KBM-7 (cell line): ENCODE measurements around the gene STXBP5.
"Not testable (repeated sequence)": the region's sequence is repeated elsewhere in the genome, so short reads cannot be mapped to it uniquely, and the experiment has no call there.

Source experiments
- DNase-seq: peaks from one replicate; pipeline ENCODE4 v3.0.0-alpha.2; 2015
- in situ Hi-C: fragments of 300-500 bp; cut with MboI; formaldehyde crosslinking; loops from 2 replicates; pipeline ENCODE4 v1.14.3; 2020; ENCODE audit warnings: low sequenced_read_pairs, low pct_unique_long_range_greater_than_20kb, mixed read lengths

STXBP5 gene

DNA sequence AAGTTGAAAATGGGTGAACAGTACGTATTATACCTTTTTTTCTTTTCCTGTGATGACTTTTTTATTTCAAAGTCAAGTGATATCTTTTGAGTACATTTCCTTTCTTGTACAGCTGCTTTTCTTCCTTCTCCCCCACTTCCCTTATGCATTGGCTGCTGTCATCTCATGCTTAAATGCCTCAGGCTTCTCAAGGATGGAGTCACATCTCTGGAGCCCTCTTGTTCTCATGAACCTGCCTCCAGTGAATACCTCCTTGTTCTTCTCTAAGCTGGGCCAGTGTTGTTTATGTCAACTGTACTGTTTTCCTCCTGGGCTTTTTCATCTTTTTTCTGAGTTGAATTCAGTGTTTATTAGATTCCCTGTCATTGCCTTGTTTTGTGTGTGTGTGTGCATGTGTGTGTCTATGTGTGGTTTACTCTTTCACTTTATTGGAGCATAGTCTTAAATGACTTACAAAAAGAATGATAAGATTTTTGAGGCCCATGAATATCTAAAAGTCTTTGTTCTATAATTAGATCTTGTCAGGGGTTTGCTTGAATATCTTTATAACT lies 23.6 kb downstream of the STXBP5 start:
- DNase-seq = no peak
- in situ Hi-C loops = no loop called here

DNA sequence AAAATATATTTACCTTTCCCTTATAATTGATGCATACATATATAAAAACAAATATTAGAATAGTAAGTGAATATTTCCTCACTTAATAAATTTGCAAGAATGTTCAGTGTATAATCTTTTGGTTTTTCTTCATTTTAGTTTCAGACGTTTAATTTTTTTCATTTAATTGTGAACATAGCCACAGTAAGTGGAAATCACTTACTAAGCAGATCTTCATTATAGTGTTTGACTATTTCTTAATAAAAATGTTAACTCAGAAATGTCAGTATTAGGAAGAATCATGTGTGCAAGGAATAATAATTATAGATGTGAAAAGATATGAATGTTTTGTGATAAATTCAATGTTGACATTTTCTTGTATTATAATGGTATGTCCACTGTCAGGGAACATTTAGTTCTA lies 27.4 kb downstream of the STXBP5 start:
- no peak for DNase-seq
- in situ Hi-C loops = no loop called here

DNA sequence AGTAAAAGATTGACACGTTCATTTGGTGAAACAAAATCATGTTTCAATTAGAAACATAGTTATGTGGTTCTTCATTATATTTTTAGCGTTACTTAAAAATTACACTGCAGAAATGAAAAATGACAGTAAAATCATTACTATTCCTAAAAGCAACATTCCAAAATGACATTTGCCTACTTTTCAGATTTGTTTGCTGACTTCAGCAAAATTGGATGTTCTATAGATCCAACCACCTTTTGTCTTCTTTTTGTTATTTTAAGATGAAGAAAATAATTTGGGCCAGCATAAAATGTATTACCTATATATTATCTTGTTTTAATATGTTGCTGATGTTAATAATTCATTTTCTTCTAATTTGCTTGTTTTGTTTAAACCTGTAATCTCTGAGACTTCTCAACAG lies 30.5 kb downstream of the STXBP5 start:
- DNase-seq = no peak
- in situ Hi-C loops = no loop called here

DNA sequence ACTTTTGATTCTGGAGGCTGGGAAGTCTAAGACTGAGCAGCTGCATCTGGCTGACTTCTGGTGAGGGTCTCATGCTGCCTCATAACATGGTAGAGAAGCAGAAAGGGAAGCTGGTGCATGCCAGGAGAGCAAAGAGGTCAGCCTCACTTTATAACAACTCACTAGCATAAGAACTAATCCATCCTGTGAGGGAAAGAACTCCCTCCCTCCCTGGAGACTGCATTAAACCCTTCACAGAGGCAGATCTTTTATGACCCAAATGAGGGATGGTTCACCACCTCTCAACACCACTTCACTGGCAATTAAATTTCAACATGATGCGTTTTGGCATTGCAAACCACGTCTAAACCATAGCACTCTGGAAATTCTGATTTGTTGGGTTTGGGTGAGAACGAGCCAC lies 33.9 kb downstream of the STXBP5 start:
- no peak for DNase-seq
- in situ Hi-C loops = no loop called here

DNA sequence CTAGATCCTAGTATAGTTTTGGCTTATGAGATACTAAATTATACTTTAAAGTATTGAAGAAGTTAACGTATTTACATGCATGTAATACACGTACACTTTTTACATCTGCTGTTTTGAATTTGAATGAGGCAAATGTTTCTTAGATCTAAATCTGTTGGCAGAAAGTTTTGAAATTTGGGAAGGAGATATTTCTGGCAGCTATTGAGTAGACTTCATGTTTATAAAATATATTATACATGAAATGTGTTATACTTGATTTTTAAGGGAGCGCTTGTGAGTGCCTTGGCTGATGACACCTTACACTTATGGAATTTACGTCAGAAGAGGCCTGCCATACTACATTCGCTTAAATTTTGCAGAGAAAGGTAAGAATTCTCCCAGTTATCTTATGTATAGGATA lies 34.7 kb downstream of the STXBP5 start:
- DNase-seq = no peak
- in situ Hi-C loops = no loop called here

DNA sequence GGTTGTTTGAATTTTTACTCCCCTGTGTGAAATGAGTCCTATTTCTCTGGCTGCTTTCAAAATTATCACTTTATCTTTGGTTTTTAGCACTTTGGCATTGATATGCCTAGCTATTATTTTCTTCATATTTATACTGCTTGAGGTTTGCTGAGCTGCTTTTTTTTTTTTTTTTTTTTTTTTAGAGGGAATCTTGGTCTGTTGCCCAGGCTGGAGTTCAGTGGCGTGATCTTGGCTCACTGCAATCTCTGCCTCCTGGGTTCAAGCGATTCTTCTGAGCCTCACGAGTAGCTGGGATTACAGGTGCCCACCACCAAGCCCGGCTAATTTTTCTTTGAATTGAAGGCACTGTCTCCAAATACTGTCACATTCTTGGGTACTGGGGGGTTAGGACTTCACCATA lies 40.6 kb downstream of the STXBP5 start:
- no peak for DNase-seq
- in situ Hi-C loops = no loop called here

DNA sequence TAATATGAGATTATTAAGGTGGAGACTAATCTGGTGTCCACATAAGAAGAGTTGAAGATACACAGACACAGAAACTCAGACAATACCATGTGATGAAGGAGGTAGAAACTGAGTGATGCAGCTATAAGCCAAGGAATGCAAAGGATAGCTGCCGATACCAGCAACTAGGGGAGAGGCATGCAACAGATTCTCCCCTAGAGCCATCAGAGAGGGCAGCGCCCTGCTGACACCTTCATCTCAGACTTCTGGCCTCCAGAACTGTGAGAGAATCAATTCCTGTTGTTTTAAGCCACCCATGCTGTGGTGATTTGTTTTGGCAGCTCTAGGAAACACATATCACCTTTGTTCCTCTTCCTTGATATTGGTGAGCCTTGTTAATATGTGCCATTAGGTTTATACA lies 41.5 kb downstream of the STXBP5 start:
- in situ Hi-C loops = no loop called here
- no peak for DNase-seq

DNA sequence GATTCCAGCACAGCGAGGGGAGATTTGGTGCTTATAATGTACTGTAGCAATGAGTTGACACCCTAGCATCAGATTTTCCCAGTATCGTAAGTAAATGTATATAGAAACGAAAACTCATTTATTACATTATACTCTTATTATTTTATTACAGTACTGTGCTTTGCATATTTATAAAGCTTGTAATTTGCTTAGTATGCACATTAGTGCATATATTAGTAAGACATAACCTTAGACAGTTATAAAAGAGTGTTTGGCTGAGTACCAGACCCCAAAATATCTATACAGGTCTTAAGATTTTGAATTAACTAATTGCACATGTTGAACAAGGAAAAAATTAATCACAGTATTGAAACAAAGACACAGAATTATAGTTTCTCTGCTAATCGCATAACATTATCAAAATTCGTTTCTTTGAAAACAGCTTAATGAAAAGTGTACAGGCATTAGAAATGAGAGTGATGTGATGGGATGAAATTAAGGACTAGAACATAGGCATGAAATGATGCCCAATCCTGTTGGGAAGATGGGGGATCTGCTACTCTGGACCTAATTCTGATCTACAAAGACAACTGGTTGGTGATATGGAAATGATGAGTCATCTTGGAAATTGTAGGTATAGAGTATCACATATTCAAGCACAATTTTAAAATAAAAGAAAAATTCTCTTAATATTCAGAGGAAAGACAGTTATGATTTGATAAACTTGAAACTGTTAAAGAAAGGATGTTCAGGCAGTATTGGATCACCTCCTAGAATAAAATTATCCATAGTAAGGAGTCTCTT lies 42.8 kb downstream of the STXBP5 start:
- in situ Hi-C loops = no loop called here
- no peak for DNase-seq

DNA sequence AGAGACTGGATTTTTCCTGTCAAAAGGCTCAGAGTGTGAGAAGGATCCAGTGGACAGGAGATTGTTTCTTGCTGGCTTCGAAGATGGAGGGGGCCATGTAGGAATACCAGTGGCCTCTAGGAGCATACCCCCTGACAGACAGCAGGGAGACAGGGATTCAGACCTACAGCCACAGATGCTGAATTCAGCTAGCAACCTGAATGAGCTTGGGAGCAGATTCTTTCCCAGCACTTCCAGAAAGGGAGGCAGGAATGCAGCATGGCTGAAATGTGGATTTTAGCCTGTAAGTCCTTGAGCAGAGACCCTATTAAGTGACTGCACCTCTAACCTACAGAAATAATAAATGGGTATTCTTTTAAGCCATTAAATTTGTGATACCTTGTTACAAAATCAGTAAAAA lies 44.6 kb downstream of the STXBP5 start:
- DNase-seq = no peak
- in situ Hi-C loops = no loop called here

DNA sequence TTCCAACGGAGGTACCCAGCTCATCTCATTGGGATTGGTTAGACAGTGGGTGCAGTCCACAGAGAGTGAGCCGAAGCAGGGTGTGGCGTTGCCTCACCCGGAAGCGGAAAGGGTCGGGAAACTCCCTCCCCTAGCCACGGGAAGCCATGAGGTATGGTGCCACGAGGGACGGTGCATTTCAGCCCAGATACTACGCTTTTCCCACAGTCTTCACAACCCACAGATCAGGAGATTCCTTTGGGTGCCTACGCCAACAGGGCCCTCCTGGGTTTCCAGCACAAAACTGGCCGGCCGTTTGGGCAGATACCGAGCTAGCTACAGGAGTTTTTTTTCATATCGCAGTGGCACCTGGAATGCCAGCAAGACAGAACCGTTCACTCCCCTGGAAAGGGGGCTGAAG lies 46.9 kb downstream of the STXBP5 start:
- no peak for DNase-seq
- in situ Hi-C loops = no loop called here

DNA sequence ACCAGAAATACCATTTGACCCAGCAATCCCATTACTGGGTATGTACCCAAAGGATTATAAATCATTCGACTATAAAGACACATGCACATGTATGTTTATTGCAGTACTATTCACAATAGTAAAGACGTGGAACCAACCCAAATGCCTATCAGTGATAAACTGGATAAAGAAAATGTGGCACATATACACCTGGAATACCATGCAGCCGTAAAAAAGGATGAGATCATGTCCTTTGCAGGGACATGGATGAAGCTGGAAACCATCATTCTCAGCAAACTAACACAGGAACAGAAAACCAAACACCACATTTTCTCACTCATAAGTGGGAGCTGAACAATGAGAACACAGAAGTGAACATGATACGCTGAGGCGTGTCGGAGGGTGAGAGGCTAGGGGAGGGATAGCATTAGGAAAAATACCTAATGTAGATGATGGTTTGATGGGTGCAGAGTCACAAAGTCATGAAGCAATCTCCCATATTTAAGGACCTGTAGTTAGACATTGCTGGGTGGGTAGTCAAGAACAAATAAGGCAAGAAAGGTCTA lies 50.8 kb downstream of the STXBP5 start:
- in situ Hi-C loops = not testable (repeated sequence)

DNA sequence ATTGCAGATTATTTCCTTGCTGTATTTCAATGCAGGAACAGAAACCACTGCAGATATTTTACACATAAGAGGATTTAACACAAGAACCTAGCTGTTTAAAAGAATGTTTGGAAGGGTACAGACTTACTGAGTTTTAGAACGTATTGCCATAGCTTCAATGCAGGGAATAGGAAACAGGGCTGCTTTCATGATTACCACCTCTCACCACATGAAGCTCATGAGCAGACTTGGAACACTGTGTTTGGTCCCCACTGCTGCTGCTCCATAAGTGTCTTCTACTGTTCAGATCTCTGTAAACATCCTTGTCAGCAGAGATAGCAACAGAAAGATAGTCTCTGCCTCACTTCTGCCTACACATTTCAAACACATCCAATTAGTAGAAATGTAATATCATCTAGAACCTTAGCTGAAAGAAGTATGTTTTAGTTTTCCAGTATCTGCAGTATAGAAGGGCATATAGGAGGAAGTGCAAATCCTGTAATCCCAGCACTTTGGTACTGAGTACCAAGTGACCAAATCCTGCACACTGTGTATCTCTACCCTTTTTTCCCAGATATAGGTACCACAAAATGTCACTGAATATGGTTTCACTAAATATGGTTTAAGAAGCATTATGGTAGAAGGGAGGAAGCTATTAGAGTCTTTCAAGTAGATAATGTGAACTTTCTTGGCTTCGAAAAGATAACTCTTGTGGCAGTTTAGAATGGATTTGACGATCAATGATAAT lies 51.9 kb downstream of the STXBP5 start:
- no peak for DNase-seq
- in situ Hi-C loops = no loop called here

More for the DNA sequence above, 50.8 kb downstream of the STXBP5 start:
- DNase-seq = not testable (repeated sequence)

DNA sequence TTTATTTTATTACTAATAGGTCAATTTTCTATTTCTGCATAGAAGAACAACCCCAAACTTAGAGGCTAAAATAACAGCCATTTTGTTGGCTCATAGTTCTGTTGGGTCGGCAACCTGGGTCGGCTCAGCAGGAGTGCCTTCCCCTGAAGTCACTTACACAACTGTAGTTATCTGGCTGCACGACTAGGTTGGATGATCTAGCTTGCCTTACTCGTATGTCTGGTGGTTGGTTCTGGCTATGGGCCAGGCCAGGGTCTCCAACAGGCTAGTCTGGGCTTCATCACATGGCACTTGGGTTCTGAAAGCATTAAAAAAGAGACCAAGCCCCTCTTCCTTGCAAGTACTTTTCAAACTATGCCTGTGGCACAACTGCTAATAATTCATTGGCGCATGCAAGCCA lies 53.5 kb downstream of the STXBP5 start:
- in situ Hi-C loops = no loop called here
- no peak for DNase-seq

DNA sequence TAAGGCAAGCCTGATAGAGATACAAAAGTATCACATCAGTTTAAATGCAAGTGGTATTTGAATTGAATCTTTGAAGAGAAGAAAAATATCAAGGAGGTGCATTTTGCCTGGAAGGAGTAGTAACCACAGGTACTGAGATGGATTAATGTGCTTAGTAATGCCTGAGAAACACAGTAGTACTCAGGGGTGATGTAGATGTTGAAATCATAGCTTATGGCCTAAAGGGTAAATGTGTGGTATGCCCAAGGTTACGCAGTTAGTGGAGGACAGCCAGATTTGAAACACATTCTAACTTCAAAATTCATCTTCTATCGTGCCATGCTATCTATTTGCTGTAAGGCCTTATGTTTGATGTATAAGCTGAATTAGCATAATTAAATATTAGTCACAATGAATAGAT lies 55.9 kb downstream of the STXBP5 start:
- DNase-seq = no peak
- in situ Hi-C loops = no loop called here

DNA sequence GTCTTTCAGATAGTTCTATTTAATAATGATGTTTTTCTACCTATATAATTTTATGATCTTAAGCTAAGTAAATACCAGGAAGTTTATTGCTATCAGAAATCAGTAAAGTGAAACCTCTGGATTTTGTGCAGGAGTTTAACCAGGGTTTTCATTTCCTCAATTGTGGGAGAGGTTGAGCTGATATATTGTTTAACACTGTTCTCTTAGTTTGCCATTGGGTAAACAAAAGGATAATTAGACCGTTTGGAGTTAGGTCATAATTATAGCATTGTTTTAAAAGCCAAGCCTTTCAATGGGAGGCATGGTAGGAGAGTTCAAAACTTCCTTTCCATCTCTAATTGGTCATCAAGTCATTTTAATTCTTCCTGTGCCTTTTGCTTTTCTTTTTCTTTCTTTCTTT lies 58.7 kb downstream of the STXBP5 start:
- in situ Hi-C loops = no loop called here
- no peak for DNase-seq

DNA sequence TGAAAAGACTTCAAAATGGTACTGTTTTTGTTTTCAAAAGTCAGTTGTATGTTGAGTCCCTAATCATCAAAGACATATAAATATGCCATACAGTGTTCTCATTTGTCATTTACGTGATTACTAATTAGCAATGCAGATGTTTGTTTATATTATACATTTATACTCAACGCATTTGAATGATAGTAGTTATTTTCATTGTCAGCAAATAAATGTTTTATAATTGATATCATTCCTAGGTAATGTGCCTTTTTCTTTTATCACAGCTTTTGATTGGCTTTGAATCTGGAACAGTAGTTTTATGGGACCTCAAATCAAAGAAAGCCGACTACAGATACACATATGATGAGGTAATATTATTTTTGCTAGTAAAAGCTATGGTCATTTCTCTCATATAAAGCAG lies 62.6 kb downstream of the STXBP5 start:
- DNase-seq = no peak
- in situ Hi-C loops = no loop called here

DNA sequence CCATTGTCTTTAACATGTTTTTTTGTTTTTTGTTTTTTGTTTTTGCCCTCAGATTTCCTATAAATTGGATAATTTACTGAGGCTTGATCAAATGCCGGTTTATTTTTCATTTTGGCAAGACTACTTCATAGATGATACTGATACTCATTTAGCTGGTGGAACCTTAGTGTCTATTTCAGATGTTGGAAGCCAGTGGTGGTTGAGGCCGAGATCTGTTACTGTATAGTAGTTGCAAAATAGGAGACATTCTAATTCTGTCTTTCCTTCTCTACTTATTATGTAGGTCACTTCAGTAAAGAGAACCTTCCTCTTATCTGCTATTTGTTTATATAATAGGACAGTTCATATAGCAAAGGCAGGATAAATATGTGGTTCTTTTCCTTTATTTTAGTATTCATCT lies 63.4 kb downstream of the STXBP5 start:
- no peak for DNase-seq
- in situ Hi-C loops = no loop called here

DNA sequence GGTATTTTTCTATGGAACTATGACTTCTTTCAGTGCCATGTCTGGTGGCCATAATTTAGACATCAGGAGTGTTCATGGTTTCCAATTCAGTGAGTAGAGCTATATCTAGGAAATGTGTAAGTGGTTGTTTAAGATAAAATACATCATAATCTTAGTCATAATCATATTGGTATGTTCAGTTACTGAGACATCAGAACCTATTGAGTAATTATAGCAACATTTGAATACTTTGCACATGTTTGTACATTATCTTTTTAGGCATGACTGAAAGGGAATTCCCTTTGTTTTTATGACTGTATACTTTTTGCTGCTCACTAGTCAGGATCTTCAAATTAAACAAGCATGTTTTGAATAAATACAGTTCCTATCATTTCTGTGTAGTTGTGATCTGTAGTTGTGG lies 64.0 kb downstream of the STXBP5 start:
- in situ Hi-C loops = no loop called here
- DNase-seq = no peak

DNA sequence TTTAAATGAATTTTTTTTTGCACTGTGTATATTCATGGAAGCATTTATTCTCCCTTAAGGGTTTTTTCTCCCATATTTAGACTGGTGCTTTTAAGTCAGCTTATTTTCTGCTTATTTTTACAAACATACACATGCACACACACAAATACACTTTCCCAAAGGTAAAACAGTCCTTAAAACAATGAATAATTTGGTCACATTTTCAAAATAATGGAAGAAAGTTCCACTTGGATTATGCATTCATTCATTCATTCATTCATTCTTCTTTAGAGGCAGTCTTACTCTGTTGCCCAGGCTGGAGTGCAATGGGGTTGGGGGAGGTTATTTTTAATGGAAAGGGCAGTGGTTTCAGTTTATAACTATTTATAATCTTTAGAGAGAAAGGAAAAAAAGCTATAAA lies 69.8 kb downstream of the STXBP5 start:
- in situ Hi-C loops = no loop called here
- no peak for DNase-seq

DNA sequence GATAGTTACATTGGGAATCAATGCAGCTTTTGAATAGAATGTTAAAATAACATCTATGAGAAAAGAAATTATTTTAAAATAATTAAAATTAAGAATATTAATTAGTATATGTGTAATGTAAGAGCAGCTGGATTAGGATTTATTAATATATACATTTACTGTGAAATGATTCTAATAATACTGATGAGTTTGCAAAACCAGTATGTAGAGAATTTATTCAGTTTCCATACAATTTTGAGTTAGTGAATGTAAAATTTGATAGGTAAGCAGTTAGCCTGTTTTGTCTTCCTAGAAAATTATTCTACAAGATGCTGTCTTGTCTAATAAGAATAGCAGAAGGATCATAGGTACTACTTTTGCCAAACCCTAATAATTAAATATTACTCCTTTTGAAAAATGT lies 70.6 kb downstream of the STXBP5 start:
- in situ Hi-C loops = no loop called here
- no peak for DNase-seq
